ENCODE results near the gene FOXL2.
A peak's percentile ranks its signal among the peaks of the same experiment; 100 is the strongest.

Gene FOXL2

GRCh38 chr3:138946663-138947494, at the start of gene FOXL2, which contains the start of gene FOXL2NB:
Gene FOXL2, minus strand, starts transcription at chr3:138947137. Its CDS starts 415 bp downstream, at chr3:138946722.
Gene FOXL2NB, plus strand, starts transcription at chr3:138947217. Its CDS starts 148 bp downstream, at chr3:138947365.
- peak; percentile 49 to 56 for DNase-seq

- DNase-seq, result no peak
Measured at GRCh38 chr3:138995706-138996105, 48.8 kb upstream of the FOXL2 start.

DNA sequence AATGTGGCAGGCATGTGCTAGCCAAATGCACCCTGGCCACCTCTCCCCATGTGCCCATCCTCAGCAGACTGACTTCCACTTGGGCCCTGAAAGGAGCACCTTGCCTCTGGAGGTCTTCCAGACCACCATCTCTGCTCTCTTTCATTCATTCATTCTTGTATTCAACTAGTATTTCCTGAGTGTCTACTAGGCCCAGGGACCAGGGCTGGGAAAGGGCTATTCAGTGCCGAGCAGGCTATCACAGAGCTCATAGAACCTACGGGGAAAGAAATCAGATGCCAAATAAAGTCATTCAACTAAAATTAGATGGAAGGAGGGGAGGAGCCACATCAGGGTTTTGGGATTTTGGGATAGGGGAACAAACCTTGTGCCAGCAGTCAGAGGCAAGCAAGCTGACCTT, 40.2 kb upstream of the FOXL2 start:
- no peak for DNase-seq

- DNase-seq, result no peak
Measured at GRCh38 chr3:138985932-138986331, 39.0 kb upstream of the FOXL2 start.

DNA sequence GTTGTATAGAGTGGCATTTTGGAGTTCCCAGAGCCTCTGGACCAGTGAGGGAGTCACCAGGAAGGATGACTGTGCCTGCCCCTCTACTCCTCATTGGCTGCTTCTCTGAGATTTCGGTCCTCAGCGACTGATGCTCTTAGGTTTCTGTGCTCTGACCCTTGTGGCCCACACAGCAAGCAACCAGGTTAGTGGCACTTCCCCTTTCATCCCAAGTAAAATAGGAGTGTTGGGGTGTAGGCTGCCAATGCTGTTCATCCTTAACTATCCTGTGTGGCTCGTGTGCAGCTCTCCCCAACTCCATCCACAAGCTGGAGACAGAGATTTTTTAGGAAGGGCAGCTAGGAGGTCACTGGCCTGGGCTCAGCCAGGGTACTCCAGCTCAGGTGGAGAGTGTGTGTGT, 37.9 kb upstream of the FOXL2 start:
- DNase-seq, result no peak

DNA sequence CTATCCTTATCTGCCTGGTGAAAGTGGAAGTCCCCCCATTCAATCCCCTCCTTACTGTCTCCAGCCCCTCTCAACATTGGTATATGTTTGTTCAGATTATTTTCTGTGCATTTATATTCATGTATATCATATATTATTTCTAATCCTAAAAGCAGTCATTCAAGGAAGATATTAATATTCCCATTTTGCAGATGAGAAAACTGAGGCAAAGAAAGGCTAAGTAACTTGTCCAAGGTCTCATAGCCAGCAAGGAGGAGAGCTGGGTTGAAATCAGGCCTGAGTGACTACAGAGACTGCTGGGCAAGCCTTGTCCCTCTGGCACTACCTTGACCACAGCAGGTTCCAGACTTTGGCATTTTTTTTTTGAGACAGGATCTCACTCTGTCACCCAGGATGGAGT, 29.1 kb upstream of the FOXL2 start:
- DNase-seq, result no peak

DNA sequence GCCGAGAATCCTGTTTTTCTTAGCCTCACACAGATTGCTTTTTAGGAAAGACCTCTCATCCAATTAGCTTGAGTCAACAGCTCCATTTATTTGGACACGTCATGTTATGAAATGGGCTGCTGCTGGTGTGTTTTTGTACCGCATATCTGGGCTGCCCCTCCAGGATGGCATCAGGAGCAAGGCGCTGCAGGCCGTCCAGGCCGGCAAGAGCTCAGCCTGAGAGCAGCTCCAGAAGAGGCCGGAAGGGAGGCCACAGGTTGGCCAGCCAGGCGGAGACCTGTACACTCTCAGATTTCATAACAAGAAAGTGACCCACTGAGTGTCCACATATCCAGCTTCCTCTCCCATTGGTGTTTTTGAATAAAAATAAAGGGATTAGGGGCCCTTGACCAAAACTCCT, 28.4 kb upstream of the FOXL2 start:
- DNase-seq, result peak in 1 of 2 experiments; percentile 10

- DNase-seq, result no peak
Measured at GRCh38 chr3:138974462-138974861, 27.5 kb upstream of the FOXL2 start.

DNA sequence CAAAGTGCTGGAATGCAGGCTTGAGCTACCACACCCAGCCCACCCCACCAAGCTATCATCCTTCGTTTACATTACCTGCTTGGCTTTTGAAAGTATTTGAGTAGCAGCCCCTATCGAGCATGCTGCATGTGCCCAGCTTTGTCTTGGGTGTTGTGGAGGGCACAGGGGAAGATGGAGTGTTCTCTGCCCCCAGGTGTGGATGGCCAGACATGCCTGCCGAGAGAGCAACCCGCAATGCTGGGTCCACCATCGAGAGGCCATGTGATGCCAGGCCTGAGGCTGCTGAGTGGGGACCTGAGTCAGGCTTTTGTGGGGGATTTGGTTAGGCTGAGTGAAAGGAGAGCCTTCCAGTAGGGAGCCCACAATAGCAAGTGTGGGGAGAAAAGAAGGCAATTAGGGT, 26.0 kb upstream of the FOXL2 start:
- no peak for DNase-seq

DNA sequence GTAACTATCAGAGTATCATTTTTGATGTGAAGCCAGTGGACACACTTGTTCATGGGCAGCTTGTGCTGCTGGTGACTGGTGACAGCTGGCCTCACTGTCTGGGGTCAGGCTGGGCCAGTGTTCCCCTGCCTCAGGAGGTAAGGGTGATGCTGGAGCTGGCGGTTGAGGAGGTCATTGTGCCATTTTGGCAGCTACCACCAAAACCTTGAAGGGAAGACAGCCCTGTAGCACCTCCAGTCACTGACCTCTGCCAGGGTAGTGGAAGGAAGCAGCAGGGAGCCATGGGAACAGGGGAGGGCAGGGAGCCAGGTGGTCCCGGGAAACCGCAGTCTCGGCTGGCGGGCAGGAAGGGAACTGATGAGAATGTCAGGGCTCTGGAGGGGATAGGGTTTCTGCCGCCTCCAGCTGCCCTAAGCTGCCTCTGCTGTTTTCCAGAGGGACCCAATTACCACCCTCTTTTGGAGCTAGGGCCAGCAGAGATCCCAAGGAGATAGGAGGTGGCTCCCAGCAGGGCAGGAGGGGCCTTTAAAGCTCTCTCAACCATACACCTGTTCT, 24.9 kb upstream of the FOXL2 start:
- peak in 1 of 2 experiments; percentile 29 for DNase-seq

DNA sequence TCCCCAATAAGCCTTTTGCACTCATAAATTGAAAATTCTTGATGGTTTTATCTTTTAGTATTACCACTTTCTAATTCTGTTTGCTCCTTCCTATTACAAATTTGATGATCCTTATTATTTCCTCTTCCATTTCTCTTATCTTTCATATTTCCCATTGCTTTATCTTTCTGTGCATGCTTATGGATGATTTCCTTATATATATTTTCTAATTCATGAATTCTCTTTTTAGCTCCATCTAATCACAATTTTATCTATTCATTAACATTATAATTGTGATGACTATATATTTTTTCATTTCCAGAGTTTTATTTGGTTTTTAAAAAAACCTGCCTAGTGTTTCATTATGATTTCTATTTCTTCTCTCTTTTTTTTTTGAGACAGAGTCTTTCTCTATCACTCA, 18.0 kb upstream of the FOXL2 start:
- no peak for DNase-seq

GRCh38 chr3:138964264-138964663, 17.3 kb upstream of the FOXL2 start:
- DNase-seq, result no peak

- DNase-seq, result no peak
Measured at GRCh38 chr3:138962854-138963560, 16.1 kb upstream of the FOXL2 start.

DNA sequence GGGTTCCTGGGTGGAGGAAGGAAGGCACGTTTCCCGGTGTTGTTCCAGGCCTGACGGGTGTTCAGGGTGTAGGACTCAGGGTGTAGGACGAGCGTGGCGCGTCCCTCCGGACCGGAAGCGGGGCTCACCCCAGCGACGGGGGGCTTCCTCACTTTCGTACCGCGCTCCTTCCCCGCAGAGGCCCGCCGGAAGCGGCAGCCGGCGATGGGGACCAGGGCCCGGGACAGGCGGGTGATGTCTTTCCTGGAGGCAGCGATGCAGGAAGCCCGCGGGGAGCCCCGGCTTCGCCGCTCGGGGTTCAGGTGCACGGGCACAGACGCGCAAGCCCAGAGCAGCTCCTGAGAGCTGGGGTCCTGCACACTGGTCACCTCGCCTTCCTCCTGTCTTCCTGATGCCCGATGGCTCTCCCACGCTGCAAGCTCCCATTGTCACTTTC, 13.5 kb upstream of the FOXL2 start:
- no peak for DNase-seq

DNA sequence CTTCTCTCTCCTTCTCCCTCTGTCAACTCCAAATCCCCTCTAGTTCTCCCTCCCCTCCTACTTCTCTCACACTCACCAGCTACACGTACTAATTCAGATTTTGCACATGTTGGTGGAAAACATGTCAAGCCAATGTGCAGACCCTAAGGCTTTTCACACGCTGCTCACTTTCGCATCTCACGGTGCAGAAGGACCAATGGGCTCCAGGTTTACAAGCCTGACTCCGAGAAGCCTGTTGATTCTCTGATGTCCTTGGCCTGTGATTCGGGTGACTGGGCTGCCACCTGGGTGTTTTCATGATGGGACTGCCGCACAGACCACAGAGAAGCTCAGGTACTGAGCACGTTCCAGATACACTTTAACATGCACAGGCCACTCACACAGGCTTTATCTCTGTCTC, 3.8 kb upstream of the FOXL2 start:
- no peak for DNase-seq

- peak; percentile 26 to 57 for DNase-seq
Measured at GRCh38 chr3:138950006-138950644, 3.2 kb upstream of the FOXL2 start.

DNA sequence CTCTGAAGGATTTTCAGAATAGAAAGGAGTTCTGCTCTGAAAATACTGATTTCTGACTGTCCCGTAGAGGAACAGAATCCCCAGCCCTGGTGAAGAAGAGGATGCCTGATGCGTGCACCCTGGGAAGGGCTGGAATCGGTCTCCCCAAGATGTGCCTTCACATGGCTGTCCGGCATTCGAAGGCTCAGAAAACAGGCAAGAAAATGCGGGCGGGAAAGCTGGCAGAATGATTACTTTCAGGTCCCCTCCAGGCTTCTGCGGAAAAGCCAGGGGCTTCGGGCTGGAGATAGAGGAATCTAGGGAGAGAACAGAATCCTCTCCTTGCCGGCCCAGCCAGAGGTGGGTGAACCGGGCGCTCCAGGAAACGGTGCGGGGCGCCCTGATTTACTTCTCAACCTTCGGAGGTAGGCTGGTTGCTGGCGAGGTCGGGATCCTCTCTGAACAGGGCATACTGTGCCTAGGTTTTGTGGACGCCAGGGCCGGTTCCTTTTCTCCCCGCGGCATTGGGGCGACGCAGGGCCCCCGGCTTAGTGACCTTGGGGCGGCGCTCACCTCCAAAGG, 2.6 kb upstream of the FOXL2 start:
- DNase-seq, result no peak

DNA sequence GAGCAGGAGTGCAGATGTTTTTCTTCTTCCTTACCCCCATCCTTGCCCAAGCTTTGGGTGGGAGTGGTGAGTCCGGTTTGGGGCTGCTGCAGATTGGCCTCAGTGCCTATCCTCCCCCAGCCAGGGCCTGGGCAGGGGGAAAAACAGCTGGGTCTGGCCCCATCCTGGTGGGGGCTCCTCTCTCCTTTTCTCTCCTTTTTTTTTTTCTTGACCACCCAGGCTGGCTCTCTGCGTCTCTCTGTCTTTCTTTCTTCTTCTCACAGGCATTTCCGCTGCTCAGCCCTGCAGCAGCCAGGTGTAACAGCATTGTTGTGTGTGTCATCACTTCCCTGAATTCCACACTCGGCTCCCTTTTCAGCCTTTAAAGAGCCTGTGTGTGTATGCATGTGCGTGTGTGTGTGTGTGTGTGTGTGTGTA, 2.1 kb upstream of the FOXL2 start:
- DNase-seq, result no peak

DNA sequence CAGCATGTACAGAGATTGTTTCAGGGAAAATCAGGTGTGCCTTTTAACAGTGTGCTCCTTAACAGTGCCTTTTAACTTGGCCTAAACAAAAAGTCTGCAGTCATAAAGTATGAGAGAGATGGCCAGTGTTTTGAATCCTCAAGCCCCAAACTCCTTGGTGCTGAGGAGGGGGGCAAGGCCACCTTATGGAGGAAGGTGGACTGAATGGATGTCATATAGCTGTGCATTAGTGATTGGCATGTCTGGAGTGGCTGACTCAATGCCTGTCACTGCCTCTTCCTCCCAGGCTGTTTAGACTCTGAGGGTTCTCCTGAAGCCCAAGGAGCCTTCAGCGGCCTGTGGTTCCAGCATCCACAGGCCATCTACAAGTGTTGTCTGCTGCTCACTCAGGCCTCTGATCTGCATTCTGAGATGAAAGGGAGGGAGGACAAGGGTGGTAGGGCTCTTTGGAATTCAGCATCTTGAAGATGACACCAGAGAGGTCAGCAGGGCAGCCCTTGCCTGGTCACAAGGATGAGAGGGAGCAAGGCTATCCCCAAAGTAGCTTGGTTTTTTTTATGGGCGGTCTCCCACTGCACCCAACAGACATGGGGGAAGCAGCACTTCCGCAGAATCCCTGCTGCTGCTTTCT, 1.5 kb upstream of the FOXL2 start:
- no peak for DNase-seq

DNA sequence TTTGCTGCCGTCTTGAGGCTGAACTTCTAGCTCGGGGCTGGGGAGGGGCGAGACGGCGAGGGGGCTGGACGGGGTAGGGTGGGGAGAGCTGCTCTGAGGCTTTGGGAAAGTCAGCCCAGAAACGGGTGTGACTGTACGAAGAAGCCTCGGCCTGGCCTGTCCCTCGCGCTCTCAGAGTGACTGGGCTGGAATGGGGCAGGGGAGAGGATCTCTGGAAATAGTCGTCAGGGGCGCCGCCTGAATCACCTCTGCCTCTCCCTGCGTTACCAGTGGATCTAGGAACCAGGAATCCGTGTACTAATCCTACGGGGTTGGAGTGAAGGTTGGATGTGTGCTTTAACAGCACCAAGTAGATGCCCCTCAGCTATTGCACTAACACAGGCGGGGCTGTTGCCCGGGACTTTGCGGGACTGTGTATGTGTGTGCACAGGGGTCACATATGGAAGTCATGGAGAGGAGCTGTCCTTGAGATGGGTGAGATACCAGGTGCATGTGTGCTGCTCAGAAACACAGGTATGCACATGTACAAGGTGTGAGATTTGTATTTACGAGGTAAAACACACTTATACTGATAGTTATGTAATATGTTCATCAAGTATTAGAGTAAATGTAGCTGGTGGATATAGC, 671 bp upstream of the FOXL2 start:
- no peak for DNase-seq

DNA sequence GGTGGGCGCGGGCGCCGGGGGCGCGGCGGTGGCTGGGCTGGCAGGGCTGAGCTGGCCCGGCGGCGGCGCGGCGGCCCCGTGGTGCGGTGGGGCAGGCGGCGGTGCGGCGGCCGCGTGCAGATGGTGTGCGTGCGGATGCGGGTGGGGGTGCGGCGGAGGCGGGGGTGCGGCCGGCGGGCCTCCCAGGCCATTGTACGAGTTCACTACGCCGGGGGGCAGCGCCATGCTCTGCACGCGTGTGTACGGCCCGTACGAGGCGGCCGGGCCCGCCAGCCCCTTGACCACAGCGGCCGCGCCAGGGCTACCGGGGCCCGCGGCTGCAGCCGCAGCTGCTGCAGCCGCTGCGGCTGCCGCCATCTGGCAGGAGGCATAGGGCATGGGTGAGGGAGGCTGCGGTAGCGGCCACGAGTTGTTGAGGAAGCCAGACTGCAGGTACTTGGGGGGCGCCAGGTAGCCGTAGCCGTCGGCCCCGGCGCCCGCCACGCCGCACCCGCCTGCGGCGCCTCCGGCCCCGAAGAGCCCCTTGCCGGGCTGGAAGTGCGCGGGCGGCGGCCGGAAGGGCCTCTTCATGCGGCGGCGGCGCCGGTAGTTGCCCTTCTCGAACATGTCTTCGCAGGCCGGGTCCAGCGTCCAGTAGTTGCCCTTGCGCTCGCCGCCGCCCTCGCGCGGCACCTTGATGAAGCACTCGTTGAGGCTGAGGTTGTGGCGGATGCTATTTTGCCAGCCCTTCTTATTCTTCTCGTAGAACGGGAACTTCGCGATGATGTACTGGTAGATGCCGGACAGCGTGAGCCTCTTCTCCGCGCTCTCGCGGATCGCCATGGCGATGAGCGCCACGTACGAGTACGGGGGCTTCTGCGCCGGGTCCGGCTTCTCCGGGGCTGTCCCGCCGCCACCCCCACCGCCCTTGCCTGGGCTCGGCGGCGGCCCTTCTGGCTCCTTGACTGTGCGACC, 951 bp downstream of the FOXL2 start:
- DNase-seq, result peak; percentile 49 to 72
